GM19240 (cell line): ENCODE results near the gene SMIM13.

Experiments used
- DNase-seq: peaks from one replicate; pipeline ENCODE4 v3.0.0; 2011; ENCODE audit warnings: low spot score; ENCODE audit not compliant: insufficient read length

The SMIM13 gene

GRCh38 chr6:11153447-11153846, 59.8 kb downstream of the SMIM13 start:
- no peak for DNase-seq

DNA sequence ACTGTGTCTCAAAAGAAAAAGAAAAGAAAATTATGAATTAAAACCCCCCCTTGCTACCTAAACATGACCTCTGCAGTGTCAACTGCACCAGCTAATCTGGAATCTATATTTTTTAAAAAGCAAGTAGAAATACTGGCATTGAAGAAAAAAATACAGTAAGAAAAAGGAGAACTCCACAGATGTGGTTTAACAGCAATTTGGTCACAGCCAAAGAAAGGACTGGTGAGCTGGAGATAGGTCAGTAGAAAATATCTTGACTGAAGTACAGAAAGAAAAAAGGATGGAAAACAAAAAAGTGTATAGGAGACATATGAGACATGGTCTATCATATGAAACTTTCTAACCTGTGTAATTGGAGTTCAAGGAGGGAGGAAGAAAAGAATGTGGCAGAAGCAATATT, 62.0 kb downstream of the SMIM13 start:
- DNase-seq = no peak

- no peak for DNase-seq
Observed at GRCh38 chr6:11160199-11160598, 66.6 kb downstream of the SMIM13 start.

GRCh38 chr6:11161031-11161956, 67.7 kb downstream of the SMIM13 start:
- DNase-seq = no peak

DNA sequence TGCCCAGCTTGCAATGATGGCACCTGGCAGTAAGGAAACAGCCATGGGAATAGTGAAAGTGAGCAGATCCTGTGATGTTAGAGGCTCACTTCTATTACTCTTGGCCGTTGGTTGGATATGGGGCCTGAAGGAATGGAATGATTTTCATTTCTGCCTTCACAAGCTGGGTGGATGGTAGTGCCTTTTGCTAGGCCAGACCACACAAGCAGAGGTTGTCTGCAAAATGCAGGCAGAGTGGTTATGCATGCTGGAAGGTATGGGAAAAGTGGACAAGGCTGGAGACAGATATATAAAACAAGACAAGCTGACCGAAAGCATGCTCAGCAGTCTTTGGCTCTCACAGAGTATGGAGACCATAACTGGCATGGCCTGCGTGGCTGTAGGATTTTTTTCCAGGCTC, 68.6 kb downstream of the SMIM13 start:
- DNase-seq = no peak

- no peak for DNase-seq
Observed at GRCh38 chr6:11163932-11164331, 70.3 kb downstream of the SMIM13 start.

DNA sequence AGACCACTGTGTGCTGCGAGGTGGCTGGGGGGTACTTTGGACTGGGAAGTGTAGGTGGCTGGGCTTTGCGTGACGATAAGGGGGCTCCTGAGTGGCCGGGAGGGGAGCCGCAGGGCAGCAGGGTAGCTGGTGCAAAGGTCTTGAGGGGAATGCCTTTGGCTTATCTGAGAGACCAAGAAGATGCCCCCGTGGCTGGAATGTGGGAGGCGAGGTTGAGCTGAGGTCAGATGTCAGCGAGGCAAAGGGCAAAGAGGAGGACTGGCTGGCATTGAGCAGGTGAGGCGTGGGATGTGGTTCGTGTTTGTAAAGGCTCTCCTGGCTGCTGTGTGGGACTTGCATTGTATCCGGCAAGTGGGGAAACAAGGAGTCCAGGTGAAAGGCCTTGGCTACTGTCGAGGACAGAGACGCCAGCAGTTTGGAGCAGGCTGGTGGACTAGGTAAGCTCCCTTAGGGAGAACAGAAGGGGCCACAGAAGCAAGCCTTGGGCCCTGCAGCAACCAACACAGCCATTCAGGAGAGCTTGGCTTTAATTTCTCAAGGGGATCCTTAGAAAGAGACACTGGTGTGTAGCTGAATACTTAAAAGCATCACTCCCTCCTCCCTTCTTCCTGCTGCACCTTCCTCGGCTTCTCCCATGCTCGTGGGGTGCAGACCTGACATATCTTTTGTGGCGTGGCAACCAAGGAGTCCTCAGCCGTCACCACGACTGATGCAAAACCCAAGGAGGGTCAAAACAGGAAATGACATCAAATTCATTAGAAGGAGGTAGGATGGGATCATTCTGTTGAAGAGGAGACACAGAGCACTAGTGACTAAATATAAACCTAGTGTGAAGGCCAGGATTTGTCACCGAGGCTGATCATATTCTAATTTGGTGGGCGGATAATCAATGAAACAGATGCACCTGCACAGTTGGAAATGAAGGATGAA, 71.3 kb downstream of the SMIM13 start:
- no peak for DNase-seq

- DNase-seq = no peak
Observed at GRCh38 chr6:11166948-11167347, 73.3 kb downstream of the SMIM13 start.

DNA sequence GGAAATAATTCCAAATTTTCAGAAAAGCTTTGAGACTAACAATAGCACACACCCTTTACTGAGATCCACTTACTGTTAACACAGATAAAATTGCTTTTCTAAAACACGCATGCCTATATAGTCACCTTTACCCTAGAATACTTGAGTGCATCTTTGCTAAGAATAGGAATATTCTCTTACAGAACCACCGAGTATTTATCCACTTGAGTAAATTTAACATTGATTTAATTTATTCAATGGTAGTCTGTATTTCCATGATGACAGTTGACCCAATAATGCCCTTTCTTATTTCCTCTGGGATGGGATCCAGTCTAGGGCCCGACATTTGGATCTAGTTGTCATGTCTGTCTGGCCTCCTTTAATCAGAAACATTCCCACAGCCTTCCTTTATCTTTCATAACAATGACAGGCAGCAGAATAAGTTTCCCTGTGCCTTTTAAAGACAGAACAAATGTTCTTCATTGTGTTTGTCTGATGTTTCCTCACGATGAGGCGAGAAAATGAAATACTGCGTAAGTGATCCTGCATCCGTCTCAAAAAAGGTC, 74.5 kb downstream of the SMIM13 start:
- DNase-seq = no peak

- no peak for DNase-seq
Observed at GRCh38 chr6:11171952-11172351, 78.3 kb downstream of the SMIM13 start.

DNA sequence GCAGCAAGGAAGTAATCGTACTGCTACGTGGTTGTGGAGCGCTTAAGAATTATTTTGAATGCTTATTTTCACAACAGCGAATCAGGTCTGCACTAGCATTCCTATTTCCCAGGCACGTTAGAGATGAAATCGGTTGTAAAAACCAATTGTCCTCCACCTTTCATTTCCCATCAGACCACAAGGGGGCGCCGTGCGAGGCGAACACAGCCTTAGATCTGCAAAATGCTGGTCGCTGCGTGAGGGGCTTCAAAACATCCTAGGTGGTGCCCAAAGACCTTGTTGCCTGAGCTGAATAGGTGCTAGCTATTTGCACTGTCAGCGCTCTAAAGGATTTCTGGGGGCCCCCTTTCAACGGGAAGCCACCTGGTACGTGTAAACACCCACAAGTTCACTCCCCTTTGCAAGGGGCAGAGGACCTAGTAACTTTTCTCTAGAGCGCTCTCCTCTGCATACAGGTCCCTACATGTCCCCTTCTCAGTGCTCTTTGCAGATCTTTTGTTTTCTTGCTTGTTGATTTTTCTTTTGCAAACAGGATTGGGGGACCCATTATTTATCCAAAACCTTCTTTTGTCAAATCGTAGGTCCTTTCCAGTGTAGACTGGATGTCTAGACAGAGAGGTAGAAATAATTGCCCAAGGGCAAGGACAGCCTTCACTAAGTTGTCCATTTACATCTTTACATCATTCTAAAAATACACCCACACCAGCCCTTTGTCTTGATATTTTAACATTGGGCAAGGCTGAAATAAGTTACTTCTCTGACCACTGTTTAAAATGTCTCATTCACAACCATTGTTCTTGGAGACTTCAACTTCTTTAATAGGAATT, 79.1 kb downstream of the SMIM13 start:
- DNase-seq = peak; percentile 21

GRCh38 chr6:11174242-11174611, 80.6 kb downstream of the SMIM13 start:
- DNase-seq = no peak

- no peak for DNase-seq
Observed at GRCh38 chr6:11177271-11177670, 83.6 kb downstream of the SMIM13 start.

DNA sequence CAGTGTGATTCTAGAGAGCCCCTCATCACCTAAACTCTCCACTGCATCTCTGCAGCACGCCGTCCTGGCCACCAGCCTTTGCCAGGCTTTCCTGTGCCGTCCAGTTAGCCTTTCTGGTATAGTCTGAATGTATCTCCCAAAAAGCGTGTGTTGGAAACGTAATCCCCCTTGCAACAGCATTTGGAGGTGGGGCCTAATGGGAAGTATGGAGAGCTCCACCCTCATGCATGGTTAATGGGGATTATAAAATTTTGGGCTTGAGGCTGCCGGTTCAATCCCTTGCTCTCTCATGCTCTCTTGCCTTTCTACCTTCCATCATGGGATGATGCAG, 85.4 kb downstream of the SMIM13 start:
- DNase-seq = no peak

DNA sequence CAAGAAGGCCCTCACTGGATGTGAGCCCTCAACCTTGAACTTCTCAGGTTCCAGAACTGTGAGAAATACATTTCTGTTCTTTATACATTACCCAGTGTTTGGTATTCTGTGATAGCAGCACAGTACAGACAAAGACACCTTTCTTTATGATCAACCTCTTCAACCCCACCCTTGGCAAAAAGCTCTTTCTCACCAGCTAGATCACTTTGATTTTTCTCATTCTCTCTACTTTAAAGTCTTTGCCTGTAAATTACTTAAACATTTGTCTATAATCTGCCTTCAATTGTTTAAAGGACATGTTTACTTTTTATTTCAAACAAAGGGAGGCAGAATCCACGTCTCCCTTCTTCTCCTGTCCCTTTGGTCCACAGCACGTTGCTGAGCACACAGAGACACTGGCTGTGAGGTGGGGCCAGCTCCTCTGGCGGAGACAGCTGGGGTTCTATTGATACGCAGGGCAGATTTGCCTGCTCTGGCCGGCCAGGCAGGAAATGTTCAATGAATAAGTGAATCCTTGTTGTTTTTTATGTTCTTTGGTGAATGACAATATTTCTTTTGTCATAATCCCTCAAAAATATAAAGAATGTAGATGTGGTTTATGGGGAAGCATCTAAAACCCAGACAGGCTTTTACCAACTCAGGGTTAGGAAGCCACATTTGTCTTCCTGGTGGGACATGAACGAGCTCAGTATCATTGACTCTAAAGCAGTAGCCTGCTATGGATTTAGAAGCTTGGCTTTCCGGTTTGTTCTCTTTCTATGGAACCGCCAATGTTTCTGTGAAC, 86.0 kb downstream of the SMIM13 start:
- DNase-seq = no peak

DNA sequence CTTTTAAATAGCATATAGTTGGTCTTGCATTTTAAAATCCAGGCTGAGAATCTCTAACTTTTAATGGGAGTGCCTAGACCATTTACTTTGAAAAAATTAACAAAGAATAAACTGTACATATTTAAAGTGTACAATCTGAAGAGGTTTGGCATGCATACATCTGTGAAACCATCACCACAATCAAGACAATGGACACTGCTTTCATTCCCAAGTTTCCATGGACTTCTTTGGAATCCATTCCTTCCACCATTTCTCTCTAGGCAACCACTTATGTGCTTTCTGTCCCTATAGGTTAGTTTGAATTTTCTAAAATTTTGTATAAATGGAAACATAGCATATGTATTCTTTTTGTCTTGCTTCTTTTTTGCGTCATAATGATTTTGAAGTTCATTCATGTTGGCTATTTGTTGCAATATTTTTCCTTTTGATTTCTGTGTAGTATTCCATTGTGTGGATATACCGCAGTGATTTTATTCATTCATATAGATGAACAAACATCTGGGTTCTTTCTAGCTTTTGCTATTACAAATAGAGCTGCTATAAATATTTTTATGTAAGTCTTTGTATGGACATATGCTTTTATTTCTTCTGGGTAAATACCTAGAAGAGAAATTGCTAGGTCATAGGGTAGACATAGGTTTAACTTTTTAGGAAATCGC, 88.0 kb downstream of the SMIM13 start:
- DNase-seq = no peak

DNA sequence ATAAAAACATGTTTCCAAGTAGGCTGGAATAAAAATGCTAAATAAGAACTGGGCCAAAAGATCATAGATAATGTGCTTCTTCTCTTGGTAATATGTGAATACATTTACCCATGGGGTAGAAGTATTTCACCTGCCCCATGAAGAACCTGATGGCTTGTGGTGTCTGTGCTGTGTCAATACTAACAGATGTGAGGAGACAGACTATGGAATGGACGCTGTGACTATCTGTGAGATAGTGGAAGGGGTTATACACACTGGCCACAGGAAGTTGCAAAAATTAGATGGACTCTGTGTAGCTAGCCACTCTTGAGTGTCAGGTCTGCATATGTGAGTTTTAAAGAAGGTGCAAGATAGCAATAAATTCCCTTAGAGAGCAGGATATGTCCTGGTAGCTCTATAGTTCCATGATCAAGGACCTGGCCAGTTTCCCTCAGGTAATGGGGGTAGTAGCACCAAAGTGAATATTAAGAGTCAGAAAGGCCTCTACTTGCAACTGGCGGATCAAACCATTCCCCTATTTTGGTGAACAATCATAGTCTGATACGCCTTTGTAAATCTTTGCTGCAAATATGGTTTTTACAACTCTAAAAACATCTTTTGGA, 90.2 kb downstream of the SMIM13 start:
- no peak for DNase-seq

GRCh38 chr6:11185204-11185842, 91.7 kb downstream of the SMIM13 start:
- DNase-seq = no peak

GRCh38 chr6:11187301-11187700, 93.7 kb downstream of the SMIM13 start:
- no peak for DNase-seq
